Tibial nerve (tissue), 4 donors: ENCODE measurements around the gene SULF2. TPM values are rescaled to one million over a fixed set of nuclear protein-coding genes. Genes with fewer than 3 reads are reported as not detected.

Experiments
- DNase-seq, 2 donors: peaks; one replicate each; pipeline ENCODE4 v3.0.0-alpha.2; 2019; ENCODE audit warnings: low spot score in 2 of 2
- H3K27ac ChIP-seq, 4 donors: fragments of 200-600 bp; sonication (generic) in 3 of 4; one replicate each; pipeline ENCODE4 v1.5.1; 2017 to 2019; ENCODE audit warnings: mild to moderate bottlenecking in 1 of 4
- H3K27me3 ChIP-seq, 2 donors: fragments of 200-600 bp; sonication (generic) in 1 of 2; one replicate each; pipeline versions ENCODE4 v1.5.1 to v1.6.0; 2017 to 2019
- H3K36me3 ChIP-seq, 3 donors: fragments of 200-600 bp; sonication (generic); one replicate each; pipeline ENCODE4 v1.5.1; 2018 to 2019
- H3K4me1 ChIP-seq, 4 donors: fragments of 200-600 bp; sonication (generic) in 3 of 4; one replicate each; pipeline ENCODE4 v1.5.1; 2017 to 2019
- H3K4me3 ChIP-seq, 4 donors: fragments of 200-600 bp; sonication (generic) in 3 of 4; one replicate each; pipeline ENCODE4 v1.5.1; 2017 to 2019; ENCODE audit warnings: mild to moderate bottlenecking in 1 of 4, moderate library complexity in 1 of 4
- H3K9me3 ChIP-seq, 4 donors: fragments of 200-600 bp; sonication (generic) in 3 of 4; one replicate each; pipeline ENCODE4 v1.5.1; 2017 to 2019
- EP300 ChIP-seq, 2 donors: sonication (generic); formaldehyde crosslinking; IDR thresholded peaks; one replicate each; pipeline ENCODE4 v1.6.1; 2017; ENCODE audit warnings: antibody characterized with exemption in 2 of 2, mild to moderate bottlenecking in 1 of 2
- POLR2A ChIP-seq, 2 donors: fragments of 450-650 bp; IDR thresholded peaks; one replicate each; pipeline ENCODE4 v1.6.1; 2017; ENCODE audit warnings: antibody characterized with exemption in 2 of 2, mild to moderate bottlenecking in 2 of 2, moderate library complexity in 2 of 2
- WGBS, 2 donors: methylation state at CpG; one replicate each; pipeline ENCODE4 v1.1.5; 2018; 5-methylcytosine and 5-hydroxymethylcytosine counted together
- total RNA-seq, 4 donors: library from RNA; depleted of rRNA; stranded (reverse); fragments of >200 nt; gene quantifications; one replicate each; pipeline ENCODE4 v1.1.0, GENCODE V29; 2016
- TF ChIP-seq, protein P1 (sequence below), 5 experiments: fragments of 200-600 bp in 3 of 5; fragments of 450-650 bp in 2 of 5; sonication (generic) in 3 of 5; IDR thresholded peaks; one replicate each; pipeline ENCODE4 v1.5.1; 2016 to 2019; ENCODE audit warnings: antibody characterized with exemption in 5 of 5, mild to moderate bottlenecking in 3 of 5, moderate library complexity in 2 of 5

Gene SULF2
- total RNA-seq, 4 donors from 2014 or later, result 40.9 to 75.3 (median 59.8) TPM

DNA sequence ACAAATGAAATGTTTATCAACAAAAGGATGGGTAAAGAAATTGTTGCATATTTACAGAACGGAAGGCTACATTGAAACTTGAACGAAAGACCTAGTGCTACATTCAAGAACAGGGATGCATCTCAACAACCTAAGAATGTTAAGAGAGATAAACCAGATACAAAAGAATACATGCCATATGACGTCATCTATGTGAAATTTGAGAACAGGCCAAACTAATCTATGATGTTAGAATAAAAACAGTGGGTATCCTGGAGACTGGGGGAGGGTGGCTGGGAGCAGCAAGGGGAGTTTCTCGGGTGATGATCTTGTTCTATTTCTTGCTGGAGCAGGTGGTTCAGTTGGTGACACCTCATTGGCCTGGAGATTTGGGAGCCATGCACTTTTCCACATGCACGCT, 81.5 kb downstream of the SULF2 start:
- WGBS, 2 donors, result 71 to 73% methylated on average over 5 of the region's 5 CpGs
- no peak overlapping the region for H3K27ac ChIP-seq

DNA sequence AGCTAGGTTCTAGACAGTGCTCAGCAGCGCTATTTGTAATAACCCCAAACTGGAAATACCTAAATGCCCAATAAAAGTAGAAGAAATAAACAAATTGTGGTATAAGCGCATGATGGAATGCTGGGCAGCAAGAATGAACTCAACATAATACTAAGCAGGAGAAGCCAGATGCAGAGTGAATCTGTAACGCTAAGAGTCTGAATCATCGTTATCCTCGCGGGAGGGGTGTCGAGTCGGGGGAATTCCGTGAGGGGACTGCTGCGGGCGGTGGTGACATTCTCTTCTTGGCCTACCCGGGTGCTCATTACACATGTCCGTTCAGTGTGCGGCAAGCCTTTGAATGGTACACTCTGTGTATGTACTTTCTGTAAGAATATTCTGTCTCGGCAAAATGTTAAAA, 83.7 kb downstream of the SULF2 start:
- no peak overlapping the region for H3K4me3 ChIP-seq
- 83 to 85% methylated on average over 15 of the region's 15 CpGs for WGBS, 2 donors
- no peak for TF ChIP-seq POLR2A (IDR thresholded peaks at IDR 0.05)
- TF ChIP-seq, protein P1, sequence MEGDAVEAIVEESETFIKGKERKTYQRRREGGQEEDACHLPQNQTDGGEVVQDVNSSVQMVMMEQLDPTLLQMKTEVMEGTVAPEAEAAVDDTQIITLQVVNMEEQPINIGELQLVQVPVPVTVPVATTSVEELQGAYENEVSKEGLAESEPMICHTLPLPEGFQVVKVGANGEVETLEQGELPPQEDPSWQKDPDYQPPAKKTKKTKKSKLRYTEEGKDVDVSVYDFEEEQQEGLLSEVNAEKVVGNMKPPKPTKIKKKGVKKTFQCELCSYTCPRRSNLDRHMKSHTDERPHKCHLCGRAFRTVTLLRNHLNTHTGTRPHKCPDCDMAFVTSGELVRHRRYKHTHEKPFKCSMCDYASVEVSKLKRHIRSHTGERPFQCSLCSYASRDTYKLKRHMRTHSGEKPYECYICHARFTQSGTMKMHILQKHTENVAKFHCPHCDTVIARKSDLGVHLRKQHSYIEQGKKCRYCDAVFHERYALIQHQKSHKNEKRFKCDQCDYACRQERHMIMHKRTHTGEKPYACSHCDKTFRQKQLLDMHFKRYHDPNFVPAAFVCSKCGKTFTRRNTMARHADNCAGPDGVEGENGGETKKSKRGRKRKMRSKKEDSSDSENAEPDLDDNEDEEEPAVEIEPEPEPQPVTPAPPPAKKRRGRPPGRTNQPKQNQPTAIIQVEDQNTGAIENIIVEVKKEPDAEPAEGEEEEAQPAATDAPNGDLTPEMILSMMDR (IDR thresholded peaks at IDR 0.05), result no peak
- TF ChIP-seq EP300 (IDR thresholded peaks at IDR 0.05), result no peak
- no peak for DNase-seq
- no peak overlapping the region for H3K27ac ChIP-seq
- H3K9me3 ChIP-seq, result no peaks in the 10 kb centered on the region
- H3K36me3 ChIP-seq, result no peaks in the 10 kb centered on the region
- no peaks in the 10 kb centered on the region for H3K27me3 ChIP-seq
- no peaks in the 10 kb centered on the region for H3K4me1 ChIP-seq

More for the DNA sequence above, 81.5 kb downstream of the SULF2 start:
- Histone ChIP-seq H3K9me3 (no peaks in the 10 kb centered on the region), H3K36me3 (no peaks in the 10 kb centered on the region), H3K4me3 (no peak overlapping the region), H3K27me3 (no peaks in the 10 kb centered on the region), H3K4me1 (no peaks in the 10 kb centered on the region)
- DNase-seq, result no peak
- TF ChIP-seq EP300 (IDR thresholded peaks at IDR 0.05) (no peak), POLR2A (IDR thresholded peaks at IDR 0.05) (no peak)
- TF ChIP-seq, protein P1 (IDR thresholded peaks at IDR 0.05), result no peak

DNA sequence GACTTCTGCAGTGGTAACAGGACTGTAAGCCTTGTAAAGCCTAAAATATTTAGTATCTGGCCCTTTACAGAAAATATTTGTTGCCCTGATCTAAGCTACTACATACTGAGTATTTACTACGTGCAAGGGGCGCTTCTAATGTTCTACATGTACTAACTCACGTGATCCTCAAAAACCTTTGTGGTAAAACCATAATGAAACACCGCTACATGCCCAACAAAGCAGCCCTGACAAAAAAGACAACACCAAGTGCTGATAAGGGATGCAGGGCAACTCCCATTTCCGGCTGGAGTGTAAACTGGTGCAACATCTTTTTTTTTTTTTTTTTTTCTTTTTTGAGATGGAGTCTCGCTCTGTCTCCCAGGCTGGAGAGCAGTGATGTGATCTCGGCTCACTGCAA, 85.0 kb downstream of the SULF2 start:
- Histone ChIP-seq H3K27ac (no peak overlapping the region), H3K36me3 (no peaks in the 10 kb centered on the region), H3K27me3 (no peaks in the 10 kb centered on the region), H3K4me3 (no peak overlapping the region), H3K4me1 (no peaks in the 10 kb centered on the region), H3K9me3 (no peaks in the 10 kb centered on the region)
- TF ChIP-seq POLR2A (IDR thresholded peaks at IDR 0.05) (no peak), EP300 (IDR thresholded peaks at IDR 0.05) (no peak)
- TF ChIP-seq, protein P1 (IDR thresholded peaks at IDR 0.05), result no peak
- WGBS, 2 donors, result 79 to 85% methylated on average over 7 of the region's 7 CpGs
- no peak for DNase-seq

DNA sequence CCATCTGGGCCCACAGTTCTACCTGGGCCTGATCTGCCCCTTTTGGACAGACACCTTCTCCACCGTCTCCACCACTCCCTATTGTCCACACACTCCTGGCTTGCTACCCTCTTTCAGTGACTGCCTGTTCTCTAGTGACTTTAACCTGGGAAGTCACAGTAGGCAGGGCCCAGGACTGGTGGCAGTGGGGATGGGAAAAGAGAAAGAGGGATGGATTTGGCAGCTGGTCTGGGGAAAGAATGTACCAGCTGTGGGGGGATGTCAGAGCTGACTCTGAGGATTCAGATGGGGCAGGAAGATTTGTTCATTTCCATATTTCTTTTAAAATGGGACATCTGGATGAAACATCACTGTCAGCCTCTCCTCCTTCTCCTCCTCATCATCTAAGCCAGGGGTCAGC, 85.5 kb downstream of the SULF2 start:
- no peaks in the 10 kb centered on the region for H3K4me1 ChIP-seq
- H3K27ac ChIP-seq, result no peak overlapping the region
- H3K4me3 ChIP-seq, result no peak overlapping the region
- H3K9me3 ChIP-seq, result peaks cover 0 to under 1% (median 0%) of the 10 kb centered on the region in 4 donors
- no peak for DNase-seq
- TF ChIP-seq, protein P1 (IDR thresholded peaks at IDR 0.05), result no peak
- TF ChIP-seq POLR2A (IDR thresholded peaks at IDR 0.05), result no peak
- no peak for TF ChIP-seq EP300 (IDR thresholded peaks at IDR 0.05)
- H3K36me3 ChIP-seq, result no peaks in the 10 kb centered on the region
- WGBS, 2 donors, result 88 to 100% methylated on average over 1 of the region's 1 CpG
- no peaks in the 10 kb centered on the region for H3K27me3 ChIP-seq

DNA sequence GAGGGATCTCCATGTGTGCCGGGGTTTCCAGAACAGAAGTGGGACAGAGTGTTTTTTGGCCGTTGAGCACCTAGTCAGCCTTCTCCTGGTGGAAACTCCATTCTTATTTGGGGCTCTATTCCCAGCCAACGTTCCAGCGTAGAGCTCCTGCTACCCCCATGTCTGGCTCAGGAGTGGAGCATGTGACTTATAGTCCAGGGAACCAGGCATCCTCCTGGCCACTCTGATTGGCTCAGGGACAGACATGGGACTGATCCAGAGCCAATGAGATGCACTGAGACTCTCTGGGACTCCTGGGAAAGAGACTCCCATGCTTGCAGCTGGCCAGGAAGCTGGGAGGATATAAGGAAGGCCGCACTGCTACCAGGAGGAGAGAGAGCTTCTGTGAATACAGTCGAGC, 87.1 kb downstream of the SULF2 start:
- Histone ChIP-seq H3K9me3 (peaks cover 0 to 16% (median 0%) of the 10 kb centered on the region in 4 donors), H3K27me3 (no peaks in the 10 kb centered on the region), H3K4me1 (no peaks in the 10 kb centered on the region), H3K4me3 (no peak overlapping the region), H3K27ac (no peak overlapping the region), H3K36me3 (peaks cover 0 to 11% (median 0%) of the 10 kb centered on the region in 3 donors)
- no peak for DNase-seq
- TF ChIP-seq, protein P1 (IDR thresholded peaks at IDR 0.05), result no peak
- no peak for TF ChIP-seq EP300 (IDR thresholded peaks at IDR 0.05)
- no peak for TF ChIP-seq POLR2A (IDR thresholded peaks at IDR 0.05)
- WGBS, 2 donors, result 84 to 93% methylated on average over 6 of the region's 6 CpGs
